ENCODE data around the gene FARP1. TPM values are rescaled to one million over a fixed set of nuclear protein-coding genes. Genes with fewer than 3 reads are reported as not detected.

FARP1 gene
- total RNA-seq, 1 experiment from 2014 or later: 96.6 TPM

DNA sequence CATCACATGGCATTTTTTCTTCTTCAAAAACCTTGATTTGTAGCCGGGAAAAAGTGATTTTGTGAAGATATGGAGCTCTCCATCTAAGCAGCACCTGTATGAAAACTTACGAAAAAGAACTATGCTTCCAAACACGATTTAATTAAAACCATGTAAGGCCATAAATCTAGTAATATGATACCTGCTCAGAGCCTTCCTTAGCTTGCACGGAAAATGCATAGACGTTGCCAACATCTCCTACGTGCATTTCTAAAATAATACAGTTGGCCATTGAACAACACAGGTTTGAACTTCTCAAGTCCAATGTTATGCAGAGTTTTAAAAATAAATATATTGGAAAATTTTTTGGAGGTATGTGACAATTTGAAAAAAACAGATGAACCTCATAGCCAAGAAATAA is 93.3 kb downstream of the FARP1 start:
- DNase-seq (ENCODE audit: low spot score) (no peak), ATAC-seq (no peak)
- Mint-ChIP-seq H3K27ac (no peak overlapping the region), H3K4me3 (no peak overlapping the region), H3K27me3 (ENCODE audit: low read depth) (no peaks in the 10 kb centered on the region; the same call in 1 of the 2 replicates), H3K36me3 (no peaks in the 10 kb centered on the region), H3K9me3 (no peaks in the 10 kb centered on the region), H3K4me1 (peaks cover 46% of the 10 kb centered on the region)
- CTCF ChIA-PET: no interaction called here
- POLR2A ChIA-PET: no interaction called here
- TF ChIP-seq, protein P1, sequence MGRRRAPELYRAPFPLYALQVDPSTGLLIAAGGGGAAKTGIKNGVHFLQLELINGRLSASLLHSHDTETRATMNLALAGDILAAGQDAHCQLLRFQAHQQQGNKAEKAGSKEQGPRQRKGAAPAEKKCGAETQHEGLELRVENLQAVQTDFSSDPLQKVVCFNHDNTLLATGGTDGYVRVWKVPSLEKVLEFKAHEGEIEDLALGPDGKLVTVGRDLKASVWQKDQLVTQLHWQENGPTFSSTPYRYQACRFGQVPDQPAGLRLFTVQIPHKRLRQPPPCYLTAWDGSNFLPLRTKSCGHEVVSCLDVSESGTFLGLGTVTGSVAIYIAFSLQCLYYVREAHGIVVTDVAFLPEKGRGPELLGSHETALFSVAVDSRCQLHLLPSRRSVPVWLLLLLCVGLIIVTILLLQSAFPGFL (CRISPR knock-in tag; IDR thresholded peaks at IDR 0.05; ENCODE audit: borderline replicate concordance): no peak
- TF ChIP-seq ATF1 (CRISPR knock-in tag; IDR thresholded peaks at IDR 0.05) (no peak), FOXP1 (CRISPR knock-in tag; IDR thresholded peaks at IDR 0.05; ENCODE audit: borderline replicate concordance) (no peak), TP53 (CRISPR knock-in tag; IDR thresholded peaks at IDR 0.05) (no peak)
- TF ChIP-seq, protein P2, sequence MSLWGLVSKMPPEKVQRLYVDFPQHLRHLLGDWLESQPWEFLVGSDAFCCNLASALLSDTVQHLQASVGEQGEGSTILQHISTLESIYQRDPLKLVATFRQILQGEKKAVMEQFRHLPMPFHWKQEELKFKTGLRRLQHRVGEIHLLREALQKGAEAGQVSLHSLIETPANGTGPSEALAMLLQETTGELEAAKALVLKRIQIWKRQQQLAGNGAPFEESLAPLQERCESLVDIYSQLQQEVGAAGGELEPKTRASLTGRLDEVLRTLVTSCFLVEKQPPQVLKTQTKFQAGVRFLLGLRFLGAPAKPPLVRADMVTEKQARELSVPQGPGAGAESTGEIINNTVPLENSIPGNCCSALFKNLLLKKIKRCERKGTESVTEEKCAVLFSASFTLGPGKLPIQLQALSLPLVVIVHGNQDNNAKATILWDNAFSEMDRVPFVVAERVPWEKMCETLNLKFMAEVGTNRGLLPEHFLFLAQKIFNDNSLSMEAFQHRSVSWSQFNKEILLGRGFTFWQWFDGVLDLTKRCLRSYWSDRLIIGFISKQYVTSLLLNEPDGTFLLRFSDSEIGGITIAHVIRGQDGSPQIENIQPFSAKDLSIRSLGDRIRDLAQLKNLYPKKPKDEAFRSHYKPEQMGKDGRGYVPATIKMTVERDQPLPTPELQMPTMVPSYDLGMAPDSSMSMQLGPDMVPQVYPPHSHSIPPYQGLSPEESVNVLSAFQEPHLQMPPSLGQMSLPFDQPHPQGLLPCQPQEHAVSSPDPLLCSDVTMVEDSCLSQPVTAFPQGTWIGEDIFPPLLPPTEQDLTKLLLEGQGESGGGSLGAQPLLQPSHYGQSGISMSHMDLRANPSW (CRISPR knock-in tag; conservative IDR thresholded peaks at IDR 0.05; ENCODE audit: low read depth): no peak
- TF ChIP-seq, protein P3, sequence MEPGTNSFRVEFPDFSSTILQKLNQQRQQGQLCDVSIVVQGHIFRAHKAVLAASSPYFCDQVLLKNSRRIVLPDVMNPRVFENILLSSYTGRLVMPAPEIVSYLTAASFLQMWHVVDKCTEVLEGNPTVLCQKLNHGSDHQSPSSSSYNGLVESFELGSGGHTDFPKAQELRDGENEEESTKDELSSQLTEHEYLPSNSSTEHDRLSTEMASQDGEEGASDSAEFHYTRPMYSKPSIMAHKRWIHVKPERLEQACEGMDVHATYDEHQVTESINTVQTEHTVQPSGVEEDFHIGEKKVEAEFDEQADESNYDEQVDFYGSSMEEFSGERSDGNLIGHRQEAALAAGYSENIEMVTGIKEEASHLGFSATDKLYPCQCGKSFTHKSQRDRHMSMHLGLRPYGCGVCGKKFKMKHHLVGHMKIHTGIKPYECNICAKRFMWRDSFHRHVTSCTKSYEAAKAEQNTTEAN (CRISPR knock-in tag; IDR thresholded peaks at IDR 0.05): no peak
- TF ChIP-seq, protein P4, sequence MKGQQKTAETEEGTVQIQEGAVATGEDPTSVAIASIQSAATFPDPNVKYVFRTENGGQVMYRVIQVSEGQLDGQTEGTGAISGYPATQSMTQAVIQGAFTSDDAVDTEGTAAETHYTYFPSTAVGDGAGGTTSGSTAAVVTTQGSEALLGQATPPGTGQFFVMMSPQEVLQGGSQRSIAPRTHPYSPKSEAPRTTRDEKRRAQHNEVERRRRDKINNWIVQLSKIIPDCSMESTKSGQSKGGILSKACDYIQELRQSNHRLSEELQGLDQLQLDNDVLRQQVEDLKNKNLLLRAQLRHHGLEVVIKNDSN (CRISPR knock-in tag; IDR thresholded peaks at IDR 0.05): no peak
- TF ChIP-seq, protein P5, sequence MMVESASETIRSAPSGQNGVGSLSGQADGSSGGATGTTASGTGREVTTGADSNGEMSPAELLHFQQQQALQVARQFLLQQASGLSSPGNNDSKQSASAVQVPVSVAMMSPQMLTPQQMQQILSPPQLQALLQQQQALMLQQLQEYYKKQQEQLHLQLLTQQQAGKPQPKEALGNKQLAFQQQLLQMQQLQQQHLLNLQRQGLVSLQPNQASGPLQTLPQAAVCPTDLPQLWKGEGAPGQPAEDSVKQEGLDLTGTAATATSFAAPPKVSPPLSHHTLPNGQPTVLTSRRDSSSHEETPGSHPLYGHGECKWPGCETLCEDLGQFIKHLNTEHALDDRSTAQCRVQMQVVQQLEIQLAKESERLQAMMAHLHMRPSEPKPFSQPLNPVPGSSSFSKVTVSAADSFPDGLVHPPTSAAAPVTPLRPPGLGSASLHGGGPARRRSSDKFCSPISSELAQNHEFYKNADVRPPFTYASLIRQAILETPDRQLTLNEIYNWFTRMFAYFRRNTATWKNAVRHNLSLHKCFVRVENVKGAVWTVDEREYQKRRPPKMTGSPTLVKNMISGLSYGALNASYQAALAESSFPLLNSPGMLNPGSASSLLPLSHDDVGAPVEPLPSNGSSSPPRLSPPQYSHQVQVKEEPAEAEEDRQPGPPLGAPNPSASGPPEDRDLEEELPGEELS (CRISPR knock-in tag; IDR thresholded peaks at IDR 0.05): no peak

DNA sequence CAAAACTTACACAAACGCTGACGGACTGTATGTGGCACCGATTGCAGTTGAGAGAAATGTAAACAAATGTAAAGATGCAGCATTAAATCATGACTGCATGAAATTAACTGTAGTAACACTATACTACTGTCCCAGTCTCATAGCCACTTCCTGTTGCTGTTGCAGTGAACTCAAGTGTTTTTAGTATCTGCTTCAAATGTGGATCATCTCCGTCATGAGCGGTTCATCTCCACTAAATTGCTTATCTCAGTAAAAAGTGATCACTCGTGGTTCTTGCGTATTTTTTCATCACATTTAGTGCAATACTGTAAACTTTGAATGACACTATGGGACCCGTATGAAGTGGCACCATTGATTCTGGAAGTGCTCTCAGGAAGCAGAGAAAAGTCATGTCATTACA is 94.4 kb downstream of the FARP1 start:
- no peaks in the 10 kb centered on the region for H3K9me3 Mint-ChIP-seq
- no peak overlapping the region for H3K27ac Mint-ChIP-seq
- ChIA-PET CTCF (no interaction called here), POLR2A (no interaction called here)
- no peak overlapping the region for H3K4me3 Mint-ChIP-seq
- H3K36me3 Mint-ChIP-seq: no peaks in the 10 kb centered on the region
- ATAC-seq (no peak), DNase-seq (ENCODE audit: low spot score) (no peak)
- no peaks in the 10 kb centered on the region; the same call in 1 of the 2 replicates for H3K27me3 Mint-ChIP-seq (ENCODE audit: low read depth)
- peaks cover 42% of the 10 kb centered on the region for H3K4me1 Mint-ChIP-seq
- no peak for TF ChIP-seq TCF7 (CRISPR knock-in tag; IDR thresholded peaks at IDR 0.05; ENCODE audit: low read depth)
- TF ChIP-seq NR2C2 (CRISPR knock-in tag; IDR thresholded peaks at IDR 0.05): no peak
- no peak for TF ChIP-seq ELF4 (CRISPR knock-in tag; IDR thresholded peaks at IDR 0.05; ENCODE audit: low read depth)
- no peak for TF ChIP-seq ZNF121 (CRISPR knock-in tag; IDR thresholded peaks at IDR 0.05)
- no peak for TF ChIP-seq ZNF263 (CRISPR knock-in tag; IDR thresholded peaks at IDR 0.05; ENCODE audit: low read depth)
- TF ChIP-seq, protein P6, sequence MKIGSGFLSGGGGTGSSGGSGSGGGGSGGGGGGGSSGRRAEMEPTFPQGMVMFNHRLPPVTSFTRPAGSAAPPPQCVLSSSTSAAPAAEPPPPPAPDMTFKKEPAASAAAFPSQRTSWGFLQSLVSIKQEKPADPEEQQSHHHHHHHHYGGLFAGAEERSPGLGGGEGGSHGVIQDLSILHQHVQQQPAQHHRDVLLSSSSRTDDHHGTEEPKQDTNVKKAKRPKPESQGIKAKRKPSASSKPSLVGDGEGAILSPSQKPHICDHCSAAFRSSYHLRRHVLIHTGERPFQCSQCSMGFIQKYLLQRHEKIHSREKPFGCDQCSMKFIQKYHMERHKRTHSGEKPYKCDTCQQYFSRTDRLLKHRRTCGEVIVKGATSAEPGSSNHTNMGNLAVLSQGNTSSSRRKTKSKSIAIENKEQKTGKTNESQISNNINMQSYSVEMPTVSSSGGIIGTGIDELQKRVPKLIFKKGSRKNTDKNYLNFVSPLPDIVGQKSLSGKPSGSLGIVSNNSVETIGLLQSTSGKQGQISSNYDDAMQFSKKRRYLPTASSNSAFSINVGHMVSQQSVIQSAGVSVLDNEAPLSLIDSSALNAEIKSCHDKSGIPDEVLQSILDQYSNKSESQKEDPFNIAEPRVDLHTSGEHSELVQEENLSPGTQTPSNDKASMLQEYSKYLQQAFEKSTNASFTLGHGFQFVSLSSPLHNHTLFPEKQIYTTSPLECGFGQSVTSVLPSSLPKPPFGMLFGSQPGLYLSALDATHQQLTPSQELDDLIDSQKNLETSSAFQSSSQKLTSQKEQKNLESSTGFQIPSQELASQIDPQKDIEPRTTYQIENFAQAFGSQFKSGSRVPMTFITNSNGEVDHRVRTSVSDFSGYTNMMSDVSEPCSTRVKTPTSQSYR (CRISPR knock-in tag; IDR thresholded peaks at IDR 0.05): no peak
- TF ChIP-seq, protein P2 (CRISPR knock-in tag; conservative IDR thresholded peaks at IDR 0.05; ENCODE audit: low read depth): no peak
- TF ChIP-seq TP53 (CRISPR knock-in tag; IDR thresholded peaks at IDR 0.05): no peak
- TF ChIP-seq SMAD3 (CRISPR knock-in tag; IDR thresholded peaks at IDR 0.05; ENCODE audit: borderline replicate concordance): no peak
- TF ChIP-seq, protein P7, sequence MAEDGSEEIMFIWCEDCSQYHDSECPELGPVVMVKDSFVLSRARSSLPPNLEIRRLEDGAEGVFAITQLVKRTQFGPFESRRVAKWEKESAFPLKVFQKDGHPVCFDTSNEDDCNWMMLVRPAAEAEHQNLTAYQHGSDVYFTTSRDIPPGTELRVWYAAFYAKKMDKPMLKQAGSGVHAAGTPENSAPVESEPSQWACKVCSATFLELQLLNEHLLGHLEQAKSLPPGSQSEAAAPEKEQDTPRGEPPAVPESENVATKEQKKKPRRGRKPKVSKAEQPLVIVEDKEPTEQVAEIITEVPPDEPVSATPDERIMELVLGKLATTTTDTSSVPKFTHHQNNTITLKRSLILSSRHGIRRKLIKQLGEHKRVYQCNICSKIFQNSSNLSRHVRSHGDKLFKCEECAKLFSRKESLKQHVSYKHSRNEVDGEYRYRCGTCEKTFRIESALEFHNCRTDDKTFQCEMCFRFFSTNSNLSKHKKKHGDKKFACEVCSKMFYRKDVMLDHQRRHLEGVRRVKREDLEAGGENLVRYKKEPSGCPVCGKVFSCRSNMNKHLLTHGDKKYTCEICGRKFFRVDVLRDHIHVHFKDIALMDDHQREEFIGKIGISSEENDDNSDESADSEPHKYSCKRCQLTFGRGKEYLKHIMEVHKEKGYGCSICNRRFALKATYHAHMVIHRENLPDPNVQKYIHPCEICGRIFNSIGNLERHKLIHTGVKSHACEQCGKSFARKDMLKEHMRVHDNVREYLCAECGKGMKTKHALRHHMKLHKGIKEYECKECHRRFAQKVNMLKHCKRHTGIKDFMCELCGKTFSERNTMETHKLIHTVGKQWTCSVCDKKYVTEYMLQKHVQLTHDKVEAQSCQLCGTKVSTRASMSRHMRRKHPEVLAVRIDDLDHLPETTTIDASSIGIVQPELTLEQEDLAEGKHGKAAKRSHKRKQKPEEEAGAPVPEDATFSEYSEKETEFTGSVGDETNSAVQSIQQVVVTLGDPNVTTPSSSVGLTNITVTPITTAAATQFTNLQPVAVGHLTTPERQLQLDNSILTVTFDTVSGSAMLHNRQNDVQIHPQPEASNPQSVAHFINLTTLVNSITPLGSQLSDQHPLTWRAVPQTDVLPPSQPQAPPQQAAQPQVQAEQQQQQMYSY (CRISPR knock-in tag; IDR thresholded peaks at IDR 0.05): no peak
- TF ChIP-seq ZNF219 (CRISPR knock-in tag; IDR thresholded peaks at IDR 0.05; ENCODE audit: borderline replicate concordance): no peak

Measured in WTC11 (cell line).